Measurements from ENCODE around the gene NEDD9.

NEDD9 gene

GRCh38 chr6:11233673-11234573 is 1.5 kb upstream of the NEDD9 start:
- DNase-seq, result no peak

- no peak for DNase-seq
Measured at GRCh38 chr6:11232770-11233626, 530 bp upstream of the NEDD9 start.

- no peak for DNase-seq
Measured at GRCh38 chr6:11231564-11232192, 790 bp downstream of the NEDD9 start.

DNA sequence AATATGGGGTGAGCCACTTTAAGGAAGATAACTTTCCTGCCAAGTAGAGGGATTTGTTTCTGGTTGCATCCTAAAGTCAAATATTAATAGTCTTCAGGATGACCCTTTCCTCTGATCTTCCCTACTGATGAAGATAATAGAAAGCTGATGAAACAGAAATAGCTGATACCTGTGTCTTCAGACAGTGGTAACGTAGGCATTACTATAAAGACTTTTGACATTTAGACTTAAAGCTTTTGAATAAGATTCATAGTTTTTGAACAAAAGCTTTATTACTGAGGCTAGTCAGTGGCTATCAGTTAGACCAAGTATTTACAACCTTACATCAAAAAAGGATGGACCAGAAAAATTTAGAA is 1.4 kb downstream of the NEDD9 start:
- no peak for DNase-seq

DNA sequence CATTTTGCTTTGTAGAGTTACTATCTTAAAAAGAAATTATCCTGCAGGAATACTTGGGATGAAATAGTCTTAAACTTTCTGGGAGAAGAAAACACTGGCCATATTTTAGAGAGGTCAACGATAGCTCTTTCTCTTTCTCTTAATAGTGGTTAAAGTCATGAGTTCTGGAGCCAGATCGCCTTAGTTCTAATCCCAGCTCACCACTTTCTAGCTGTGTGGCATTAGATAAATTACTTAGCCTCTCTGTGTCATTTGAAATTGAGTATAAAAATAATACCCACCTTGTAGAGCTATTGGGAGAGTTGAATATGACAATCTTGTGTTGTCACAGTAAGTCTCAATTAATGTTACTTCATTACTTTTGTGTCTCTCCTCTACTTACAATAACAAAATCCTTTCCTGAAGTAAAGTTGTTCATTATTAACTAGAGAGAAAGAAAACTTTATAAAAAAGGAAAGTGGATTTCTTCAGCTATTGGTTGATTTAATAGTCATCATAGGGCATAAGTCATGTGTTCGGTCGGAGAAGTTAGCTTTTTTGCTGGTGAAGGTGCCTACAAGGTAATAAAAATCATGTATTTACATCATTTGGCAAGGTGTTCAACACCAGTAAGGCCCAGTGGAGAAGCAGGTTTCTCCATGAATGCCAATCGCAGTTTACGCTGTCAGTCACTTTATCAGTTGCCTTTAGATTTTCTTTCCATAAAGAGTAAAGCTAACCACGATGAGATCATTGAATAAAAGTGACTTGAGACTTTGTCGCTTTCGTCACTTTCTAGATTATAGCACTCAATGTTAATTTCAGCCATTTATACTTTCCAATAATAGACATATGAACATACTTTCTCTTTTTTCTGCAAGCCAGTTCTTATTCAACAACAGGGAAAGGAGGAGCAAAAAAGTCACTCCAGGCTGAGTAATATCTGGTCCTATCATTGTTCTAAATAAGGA is 2.0 kb downstream of the NEDD9 start:
- no peak for DNase-seq

DNA sequence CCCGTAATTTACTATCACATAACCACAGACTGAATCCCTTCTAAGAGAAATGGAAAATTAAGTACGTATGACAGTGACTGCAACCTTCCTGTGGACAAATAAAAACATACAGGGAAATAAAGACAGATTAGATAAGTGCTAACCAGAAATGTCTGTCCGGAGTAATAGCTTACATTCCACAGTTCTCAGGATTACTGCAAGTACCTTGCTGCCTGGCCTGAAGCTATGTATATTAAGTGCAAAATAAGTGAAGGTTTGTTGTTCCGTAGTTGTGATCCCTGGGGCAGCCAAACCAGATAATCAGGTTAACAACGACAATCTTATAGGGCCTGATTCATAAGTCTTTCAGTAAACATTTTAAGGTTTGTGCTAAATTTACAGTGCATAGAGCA is 2.8 kb downstream of the NEDD9 start:
- DNase-seq, result no peak

DNA sequence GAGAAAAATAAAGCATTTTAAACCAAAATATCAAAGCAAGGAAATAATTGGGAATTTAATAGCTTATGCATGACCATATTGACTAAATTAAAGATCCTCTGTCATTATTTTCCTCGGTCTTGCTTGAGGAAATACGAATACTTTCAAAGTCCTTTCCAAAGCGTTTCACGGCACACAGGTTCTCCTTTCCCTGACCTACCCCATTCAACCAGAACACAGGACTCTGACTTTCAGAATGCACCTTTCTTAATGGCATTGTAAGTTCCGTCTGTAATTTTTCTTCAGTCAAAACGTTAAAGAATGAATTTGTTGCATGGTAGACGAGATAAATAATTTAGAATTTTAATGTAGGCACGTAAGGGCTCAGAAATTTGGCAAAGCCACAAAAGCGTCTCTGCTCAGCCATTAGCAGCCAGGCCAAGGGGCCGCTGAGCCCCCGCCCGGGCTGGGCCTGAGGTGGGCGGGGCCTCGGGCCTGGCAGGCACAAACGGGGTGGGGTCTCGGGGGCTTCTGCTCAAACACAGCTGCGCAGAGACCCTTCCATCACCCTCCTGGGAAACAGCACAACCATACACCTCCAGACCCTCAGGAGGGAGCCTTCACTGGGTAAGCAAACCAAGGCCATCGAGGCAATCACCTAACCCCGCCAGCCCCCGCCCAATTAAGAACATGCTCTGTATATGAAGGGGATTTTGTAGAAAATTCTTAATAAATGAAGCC is 3.4 kb downstream of the NEDD9 start:
- no peak for DNase-seq

- no peak for DNase-seq
Measured at GRCh38 chr6:11227698-11228097, 4.8 kb downstream of the NEDD9 start.

GRCh38 chr6:11226005-11226404 is 6.5 kb downstream of the NEDD9 start:
- no peak for DNase-seq

DNA sequence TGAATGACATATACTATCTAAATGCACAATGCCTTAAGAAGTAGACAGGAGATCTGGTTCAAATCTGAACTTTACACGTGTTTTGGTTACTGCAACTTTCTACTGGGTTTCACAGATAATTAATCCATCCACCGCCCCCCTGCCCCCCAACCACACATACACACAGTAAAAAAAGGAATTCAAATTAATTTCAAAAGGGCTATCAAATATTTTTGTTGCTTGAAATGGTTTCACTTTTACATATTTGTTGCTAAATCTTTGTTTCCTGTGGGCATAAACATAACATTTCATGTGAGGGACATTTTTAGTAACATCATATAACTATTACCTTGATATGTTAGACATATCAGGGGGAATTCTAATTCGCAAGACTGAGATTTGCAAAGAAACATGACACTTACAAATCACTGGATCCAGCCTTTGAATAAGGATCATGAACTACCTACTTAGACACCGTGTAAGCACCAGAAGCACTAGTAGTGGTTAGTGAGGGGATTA is 7.5 kb downstream of the NEDD9 start:
- DNase-seq, result no peak

GRCh38 chr6:11224252-11224965 is 8.1 kb downstream of the NEDD9 start:
- no peak for DNase-seq

GRCh38 chr6:11223286-11223864 is 9.1 kb downstream of the NEDD9 start:
- DNase-seq, result no peak

- DNase-seq, result no peak
Measured at GRCh38 chr6:11222385-11223277, 9.8 kb downstream of the NEDD9 start.

DNA sequence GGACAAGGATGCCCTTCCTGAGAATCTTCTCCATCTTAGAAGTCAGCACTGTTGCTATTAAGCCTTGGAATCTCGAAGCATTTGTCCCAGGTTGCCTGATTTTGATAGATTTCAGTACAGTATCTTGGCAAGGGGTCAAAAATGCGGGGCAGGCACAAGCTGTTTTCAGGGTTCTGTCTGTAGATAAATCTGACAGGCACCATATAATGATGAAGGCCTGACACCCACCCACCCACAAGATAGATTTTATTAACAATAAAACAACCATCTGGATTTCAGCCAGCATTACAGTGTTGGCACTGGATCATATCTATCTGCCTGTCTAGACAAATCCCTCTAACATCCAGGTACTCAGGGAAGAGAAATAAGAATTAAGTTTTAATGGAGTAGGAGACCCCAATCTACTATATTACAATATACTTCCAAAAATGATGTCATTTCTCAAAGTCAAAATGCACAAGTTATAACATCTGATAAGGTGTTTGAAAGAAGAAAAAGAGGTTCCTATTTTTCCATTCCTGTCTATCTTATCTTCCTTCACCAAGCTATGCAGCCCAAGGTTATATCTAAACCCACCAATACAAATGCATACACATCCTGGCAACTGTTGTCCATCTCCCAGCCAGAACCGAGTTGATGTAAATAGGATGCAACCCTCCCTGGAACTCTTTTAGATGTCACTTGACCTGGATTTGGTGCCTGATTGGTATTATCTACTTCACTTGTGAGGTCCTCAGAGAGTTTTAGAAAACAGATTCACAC is 10.7 kb downstream of the NEDD9 start:
- DNase-seq, result no peak

- DNase-seq, result no peak
Measured at GRCh38 chr6:11219400-11219834, 13.1 kb downstream of the NEDD9 start.

GRCh38 chr6:11218538-11219399 is 13.7 kb downstream of the NEDD9 start:
- no peak for DNase-seq

- no peak for DNase-seq
Measured at GRCh38 chr6:11218102-11218442, 14.4 kb downstream of the NEDD9 start.

Measured in NCI-H1930 (cell line).